K562 (cell line): ENCODE results near the gene RAB7A. TPM values are rescaled to one million over a fixed set of nuclear protein-coding genes. Genes with fewer than 3 reads are reported as not detected.

Source experiments
- ATAC-seq: fragments of 200-7000 bp; cut with Tn5 transposase; 3 replicates; pipeline ENCODE4 v1.9.1; 2020; ENCODE audit warnings: moderate library complexity
- BruUV-seq: library from RNA; stranded (reverse); fragments of 400-500 nt; replicated peaks from 2 replicates; lab custom pipeline; 2021; lab: Mats Ljungman, UMichigan
- CTCF ChIA-PET: fragments of 300-600 bp; formaldehyde crosslinking; extraction: SDS; loops from one replicate; lab custom pipeline; 2021; ENCODE audit warnings: low intra/inter-chr PET ratio; lab: Yijun Ruan, JAX
- POLR2A ChIA-PET: fragments of 300-600, 350-650 bp; sonication (Branson Sonifier 250); formaldehyde crosslinking; extraction: SDS; loops from one replicate; lab custom pipeline; 2021; ENCODE audit warnings: antibody characterized with exemption, inconsistent platforms; lab: Yijun Ruan, JAX
- DNase-seq, 4 experiments: peaks; one replicate each; pipeline versions ENCODE4 v3.0.0 to v3.0.0-alpha.2; 2011 to 2018; ENCODE audit warnings: low spot score in 3 of 4, mixed read lengths in 3 of 4; ENCODE audit errors: extremely low read depth in 1 of 4
- FAIRE-seq: peaks from 2 replicates; lab custom pipeline; 2011; peaks lifted over from hg19 to GRCh38; lab: Jason Lieb, UNC
- H2AFZ ChIP-seq: 2 replicates; pipeline ENCODE4 v1.6.0; 2011; ENCODE audit warnings: low read depth, low read length, control low read depth, inconsistent platforms
- H3K27ac ChIP-seq: fragments of 200-600 bp; 3 replicates; pipeline ENCODE4 v1.8.0; 2011; ENCODE audit warnings: low read depth, mild to moderate bottlenecking, control low read depth, inconsistent platforms, low read length, moderate library complexity, mixed read lengths; ENCODE audit errors: extremely low read depth
- H3K27me3 ChIP-seq, 2 experiments: fragments of 300-600 bp in 1 of 2; 2 replicates in 1 of 2; 3 replicates in 1 of 2; pipeline versions ENCODE4 v1.6.0 to v1.8.0; 2011; ENCODE audit warnings: inconsistent platforms in 2 of 2, low read length in 2 of 2, mild to moderate bottlenecking in 1 of 2, mixed read lengths in 1 of 2, moderate library complexity in 1 of 2; ENCODE audit not compliant: control insufficient read depth in 2 of 2, insufficient read depth in 2 of 2
- H3K36me3 ChIP-seq: fragments of 300-600 bp; 3 replicates; pipeline ENCODE4 v1.8.0; 2011; ENCODE audit warnings: mild to moderate bottlenecking, low read length, inconsistent platforms; ENCODE audit not compliant: control insufficient read depth, insufficient read depth
- H3K4me1 ChIP-seq, 2 experiments: fragments of 200-600 bp in 1 of 2; replicated peaks in 1 of 2; 2 replicates in 1 of 2; 3 replicates in 1 of 2; pipeline versions ENCODE4 v1.5.1 to v1.8.0; 2011; ENCODE audit warnings: inconsistent platforms in 2 of 2, low read length in 2 of 2, mild to moderate bottlenecking in 1 of 2, mixed read lengths in 1 of 2, moderate library complexity in 1 of 2; ENCODE audit not compliant: control insufficient read depth in 2 of 2, insufficient read depth in 2 of 2
- H3K4me2 ChIP-seq: 2 replicates; pipeline ENCODE4 v1.6.1; 2011; ENCODE audit warnings: low read length, control low read depth, inconsistent platforms, mixed read lengths; ENCODE audit not compliant: insufficient read depth
- H3K4me3 ChIP-seq: fragments of 200-600 bp; sonication (generic), shearing (Covaris generic); 2 replicates; pipeline ENCODE4 v1.5.1; 2016; ENCODE audit warnings: control low read depth, inconsistent platforms
- H3K79me2 ChIP-seq: fragments of 200-600 bp; 3 replicates; pipeline ENCODE4 v1.8.0; 2011; ENCODE audit warnings: low read length, inconsistent platforms; ENCODE audit not compliant: control insufficient read depth, insufficient read depth
- H3K9ac ChIP-seq, 2 experiments: 2 replicates each; pipeline versions ENCODE4 v1.6.0 to v1.6.1; 2011; ENCODE audit warnings: low read depth in 2 of 2, low read length in 2 of 2, control low read depth in 1 of 2, inconsistent platforms in 1 of 2, mild to moderate bottlenecking in 1 of 2, mixed read lengths in 1 of 2; ENCODE audit not compliant: insufficient read depth in 1 of 2
- H3K9me1 ChIP-seq: one replicate; pipeline ENCODE4 v1.6.0; 2011; ENCODE audit warnings: inconsistent platforms, mild to moderate bottlenecking, low read length, moderate library complexity; ENCODE audit not compliant: control insufficient read depth, insufficient read depth
- H3K9me3 ChIP-seq: replicated peaks from 2 replicates; pipeline ENCODE4 v1.5.1; 2011; ENCODE audit warnings: low read depth, low read length, inconsistent platforms; ENCODE audit not compliant: control insufficient read depth, insufficient read depth
- H4K20me1 ChIP-seq: replicated peaks from 2 replicates; pipeline ENCODE4 v1.6.1; 2011; ENCODE audit warnings: low read length, inconsistent platforms, mixed read lengths; ENCODE audit not compliant: control insufficient read depth, insufficient read depth
- ARID4B ChIP-seq: sonication (generic); formaldehyde crosslinking; IDR thresholded peaks from 2 replicates; pipeline ENCODE4 v1.8.0; 2022; ENCODE audit warnings: mild to moderate bottlenecking, missing genetic modification reagents
- CBFA2T2 ChIP-seq: fragments of 450-650 bp; conservative IDR thresholded peaks from 2 replicates; pipeline ENCODE4 v1.6.1; 2017; ENCODE audit warnings: mild to moderate bottlenecking
- CBFA2T3 ChIP-seq: fragments of 450-650 bp; IDR thresholded peaks from 2 replicates; pipeline ENCODE4 v1.6.1; 2017
- MCM2 ChIP-seq: fragments of 450-650 bp; IDR thresholded peaks from 2 replicates; pipeline ENCODE4 v1.6.1; 2017; ENCODE audit warnings: low read depth, mild to moderate bottlenecking
- MEIS2 ChIP-seq: fragments of 450-650 bp; IDR thresholded peaks from 2 replicates; pipeline ENCODE4 v1.6.1; 2014; ENCODE audit warnings: mild to moderate bottlenecking; ENCODE audit not compliant: partially characterized antibody
- NR2C2 ChIP-seq, 2 experiments: fragments of 200-800 bp in 1 of 2; sonication (Bioruptor generic) in 1 of 2; sonication (generic) in 1 of 2; formaldehyde crosslinking in 1 of 2; IDR thresholded peaks; 2 replicates each; pipeline versions ENCODE4 v1.6.1 to v1.8.0; 2016 to 2022; ENCODE audit warnings: mild to moderate bottlenecking in 1 of 2, missing compliant biosample characterization in 1 of 2, missing genetic modification characterization in 1 of 2, missing genetic modification reagents in 1 of 2
- PBX2 ChIP-seq, 2 experiments: IDR thresholded peaks in 1 of 2; conservative IDR thresholded peaks in 1 of 2; 2 replicates each; pipeline ENCODE4 v1.6.1; 2016; ENCODE audit warnings: low read depth in 2 of 2, mild to moderate bottlenecking in 1 of 2, missing compliant biosample characterization in 1 of 2, missing genetic modification characterization in 1 of 2, moderate library complexity in 1 of 2
- PHB ChIP-seq: fragments of 250-450 bp; sonication (Bioruptor Pico); IDR thresholded peaks from 2 replicates; pipeline ENCODE4 v1.5.0; 2021
- PKNOX1 ChIP-seq: fragments of 450-650 bp; IDR thresholded peaks from 2 replicates; pipeline ENCODE4 v1.6.1; 2016
- TAL1 ChIP-seq: fragments of 450-650 bp; IDR thresholded peaks from 2 replicates; pipeline ENCODE4 v1.6.1; 2016; ENCODE audit warnings: mild to moderate bottlenecking
- TCF3 ChIP-seq: sonication (generic); formaldehyde crosslinking; IDR thresholded peaks from 2 replicates; pipeline ENCODE4 v1.4.0; 2020; ENCODE audit warnings: mild to moderate bottlenecking, missing genetic modification reagents
- YY1 ChIP-seq, 3 experiments: IDR thresholded peaks; 2 replicates each; pipeline ENCODE4 v1.6.1; 2011; ENCODE audit warnings: low read length in 2 of 3, mild to moderate bottlenecking in 2 of 3, moderate library complexity in 2 of 3, borderline replicate concordance in 1 of 3, control low read depth in 1 of 3, low read depth in 1 of 3; ENCODE audit not compliant: insufficient read depth in 3 of 3, insufficient replicate concordance in 2 of 3, control insufficient read depth in 1 of 3, insufficient read length in 1 of 3; ENCODE audit errors: extremely low read depth in 1 of 3
- ZNF165 ChIP-seq: fragments of 250-450 bp; sonication (Bioruptor Pico); IDR thresholded peaks from 2 replicates; pipeline ENCODE4 v1.4.0; 2020; ENCODE audit warnings: borderline replicate concordance
- WGBS: fragments of 100-300 bp; shearing (Covaris generic); methylation state at CpG from one replicate; pipeline ENCODE4 v1.1.6; 2016; ENCODE audit warnings: low coverage, mixed read lengths; ENCODE audit not compliant: insufficient coverage; ENCODE audit errors: missing lambda C conversion rate; 5-methylcytosine and 5-hydroxymethylcytosine counted together
- in situ Hi-C: fragments of 300-500 bp; cut with MboI; formaldehyde crosslinking; loops from 4 replicates; pipeline ENCODE4 v1.15.0; 2018; ENCODE audit warnings: inconsistent platforms, mixed read lengths
- intact Hi-C: fragments of 100-400 bp; cut with micrococcal nuclease; formaldehyde crosslinking; loops from 2 replicates; pipeline ENCODE4 v1.14.2; 2022
- polyA plus RNA-seq, 8 experiments: library from polyadenylated mRNA; depleted of rRNA in 4 of 8; stranded (reverse) in 5 of 8; unstranded in 3 of 8; fragments of >200 nt; fragmentation: Nextera tagmentation in 2 of 8; fragmentation: Illumina TruSeq in 1 of 8; extraction: Ambion mirVana in 2 of 8; extraction: Trizol in 1 of 8; gene quantifications; 2 replicates each; pipeline versions ENCODE4 v1.2.1 to v1.2.3, GENCODE V29; 2011 to 2014; ENCODE audit warnings: inconsistent platforms in 1 of 8, missing spikeins in 1 of 8
- total RNA-seq, 7 experiments: library from RNA; depleted of rRNA in 6 of 7; stranded (reverse); fragments of >200 nt in 6 of 7; fragmentation: Illumina TruSeq in 2 of 7; extraction: Trizol in 2 of 7; gene quantifications; 2 replicates each; pipeline versions ENCODE4 v1.2.1 to v1.2.3, GENCODE V29; 2011 to 2021; ENCODE audit warnings: low replicate concordance in 1 of 7

RAB7A gene
- total and polyA plus RNA-seq, 9 of the 15 experiments (the other 6 are each of a cell fraction or from before 2014, with no cell fraction given) = 30.9 to 204 (median 72.8) TPM

- no peaks in the 10 kb centered on the region for H3K9me3 ChIP-seq
- no peak overlapping the region for H3K4me2 ChIP-seq
- no peak overlapping the region for H3K4me3 ChIP-seq
- no TSS peak for BruUV-seq
- 0 out of 2 replicates have a peak, but pooled peaks cover 11% of the 10 kb centered on the region for H4K20me1 ChIP-seq
- peaks cover 6 to 11% of the 10 kb centered on the region in 2 experiments; a peak in 3 of 5 replicates for H3K4me1 ChIP-seq
- peaks cover 3% of the 10 kb centered on the region for H3K9me1 ChIP-seq
- FAIRE-seq = peak; percentile 23
- peaks cover 13% of the 10 kb centered on the region; the same call in 2 of the 3 replicates for H3K36me3 ChIP-seq
- POLR2A ChIA-PET = no interaction called here
- no peak overlapping the region for H2AFZ ChIP-seq
- peak; percentile 80 for ATAC-seq
- intact Hi-C loops = no loop called here
- H3K27me3 ChIP-seq = no peaks in the 10 kb centered on the region
- in situ Hi-C loops = no loop called here
- CTCF ChIA-PET = no interaction called here
- H3K79me2 ChIP-seq = peaks cover 92% of the 10 kb centered on the region
- DNase-seq = peak; percentile 44 to 69 (median 52)
- 26% methylated on average over 4 of the region's 5 CpGs for WGBS
- H3K27ac ChIP-seq = no peak overlapping the region
- no peak overlapping the region for H3K9ac ChIP-seq
- peak; percentile 61 for TF ChIP-seq CBFA2T3
- TF ChIP-seq TCF3 = peak; percentile 67
- TF ChIP-seq YY1 (IDR thresholded peaks at IDR 0.05; ENCODE audit: borderline replicate concordance in 1 of 3, control insufficient read depth in 1 of 3, extremely low read depth in 1 of 3, insufficient read depth in 3 of 3, insufficient read length in 1 of 3, insufficient replicate concordance in 2 of 3, low read depth in 1 of 3, low read length in 2 of 3) = peak in 1 of 3 experiments; percentile 41
- TF ChIP-seq TAL1 = peak; percentile 33; the same call in 1 of the 2 replicates
- no peak for TF ChIP-seq NR2C2 (CRISPR knock-in tag; IDR thresholded peaks at IDR 0.05)
- peak; percentile 15; the same call in 1 of the 2 replicates for TF ChIP-seq NR2C2 (tag; IDR thresholded peaks at IDR 0.05)
- TF ChIP-seq PBX2 (CRISPR knock-in tag; IDR thresholded peaks at IDR 0.05; ENCODE audit: low read depth) = no peak
- 0 out of 2 replicates have a peak, but pooled peaks have one; percentile 24 for TF ChIP-seq PBX2 (tag; conservative IDR thresholded peaks at IDR 0.05; ENCODE audit: low read depth)
- TF ChIP-seq ZNF165 (CRISPR knock-in tag) = no peak
- TF ChIP-seq MEIS2 = peak; percentile 75
- no peak for TF ChIP-seq ARID4B
- peak; percentile 74 for TF ChIP-seq PKNOX1
- peak; percentile 25; the same call in 1 of the 2 replicates for TF ChIP-seq CBFA2T2
- no peak for TF ChIP-seq MCM2
- no peak for TF ChIP-seq PHB (CRISPR knock-in tag)
Observed at GRCh38 chr3:128763967-128764366, 38.0 kb downstream of the RAB7A start.
